HG02763 (cell line): ENCODE results near the gene C4orf50.

ENCODE experiments used
- ATAC-seq: cut with Tn5 transposase; IDR thresholded peaks from one replicate; pipeline ENCODE4 v1.9.1; 2021; ENCODE audit warnings: mild to moderate bottlenecking, moderate library complexity; ENCODE audit not compliant: unreplicated experiment

Gene C4orf50

DNA sequence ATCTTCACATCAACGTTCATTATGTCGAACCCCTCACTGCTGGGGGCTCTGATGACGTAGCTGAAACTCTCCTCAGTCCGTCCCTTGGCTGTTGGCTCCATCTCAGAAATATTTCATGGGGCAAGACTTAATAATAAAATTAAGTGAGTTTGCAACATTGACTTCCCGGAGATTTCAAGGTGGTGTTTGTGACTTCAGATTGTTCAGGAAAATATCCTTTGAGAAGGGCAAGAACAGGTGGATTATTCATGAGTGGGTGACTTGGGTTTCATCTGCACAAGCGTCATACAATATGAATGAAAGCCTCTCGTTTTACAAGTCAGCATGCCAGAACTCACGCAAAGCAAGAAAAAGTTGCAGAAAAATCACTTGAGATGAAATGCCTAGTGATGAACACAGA, at the start of gene C4orf50:
Gene C4orf50 (minus strand): TSS at position 101 of the 400 bp plus-strand sequence.
- ATAC-seq: no peak

DNA sequence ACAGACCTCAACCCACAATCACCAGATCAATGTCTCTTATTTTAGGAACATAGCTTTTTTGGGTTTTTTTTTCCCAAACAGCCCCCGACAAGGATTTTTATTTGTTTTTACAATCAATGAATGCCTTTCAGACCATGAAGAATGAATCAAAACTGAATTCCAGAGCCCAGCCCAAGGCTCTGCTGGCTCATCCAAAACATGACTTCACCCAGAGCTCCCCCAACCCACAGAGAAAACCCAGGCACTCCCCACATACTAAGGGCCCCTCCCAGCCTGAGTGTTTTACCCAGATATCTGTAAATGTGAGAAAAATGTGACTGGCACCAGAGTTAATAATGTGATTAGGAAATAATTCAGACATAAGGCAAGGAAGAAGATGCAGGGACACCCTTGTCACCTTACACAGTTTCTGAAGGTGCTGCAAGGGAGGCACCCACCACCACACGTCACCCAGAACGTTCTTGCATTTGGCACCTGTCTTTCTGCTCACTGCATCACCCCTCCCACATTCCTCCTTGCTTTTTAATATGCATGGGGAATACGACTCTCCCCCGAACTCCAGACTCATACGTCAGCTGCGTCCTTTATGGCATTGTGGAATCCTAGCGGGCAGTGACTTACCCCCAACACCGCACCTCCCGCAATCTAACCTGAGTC, 47.8 kb upstream of the C4orf50 start:
- ATAC-seq: no peak

DNA sequence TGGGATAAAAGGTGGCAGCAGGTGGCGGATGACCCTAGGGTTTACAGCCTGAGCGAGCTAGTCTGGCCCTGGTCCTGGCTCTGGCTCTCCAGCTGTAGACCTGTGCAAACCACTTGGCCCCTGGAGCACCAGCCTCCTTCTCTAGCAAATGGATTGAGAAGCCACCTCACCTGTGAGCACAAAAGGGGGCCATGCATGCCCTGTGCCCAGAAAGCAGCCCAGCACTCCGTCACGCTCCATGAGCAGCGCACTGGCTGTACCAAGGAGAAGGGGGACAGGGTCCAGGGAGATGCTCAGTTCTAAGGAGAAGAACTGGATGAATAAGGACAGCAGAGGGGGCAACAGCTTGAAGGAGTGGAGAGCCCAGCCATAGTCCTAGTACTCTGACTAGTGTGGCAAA, 46.9 kb upstream of the C4orf50 start:
- ATAC-seq: no peak

- no peak for ATAC-seq
Observed at GRCh38 chr4:6064383-6064782, 46.2 kb upstream of the C4orf50 start.

DNA sequence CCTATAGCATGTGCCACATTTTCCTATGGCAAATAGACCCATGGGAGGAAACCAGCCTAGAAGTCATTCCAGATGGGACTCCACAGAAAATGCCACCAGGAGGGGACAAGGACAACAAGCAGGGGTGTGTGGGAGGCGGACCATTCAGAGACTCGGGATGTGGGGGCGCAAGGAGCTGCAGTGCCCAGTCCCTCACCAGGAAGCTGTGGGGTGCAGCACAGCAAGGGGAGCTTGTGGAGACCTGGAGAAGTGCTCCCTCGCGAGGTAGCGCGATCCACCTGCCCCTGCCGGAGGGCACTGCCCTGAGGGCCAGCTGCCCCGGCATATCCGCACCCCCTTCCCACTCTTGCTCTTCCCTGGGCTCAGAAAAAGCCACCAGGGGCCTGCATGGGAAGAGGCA, 45.5 kb upstream of the C4orf50 start:
- ATAC-seq: no peak

DNA sequence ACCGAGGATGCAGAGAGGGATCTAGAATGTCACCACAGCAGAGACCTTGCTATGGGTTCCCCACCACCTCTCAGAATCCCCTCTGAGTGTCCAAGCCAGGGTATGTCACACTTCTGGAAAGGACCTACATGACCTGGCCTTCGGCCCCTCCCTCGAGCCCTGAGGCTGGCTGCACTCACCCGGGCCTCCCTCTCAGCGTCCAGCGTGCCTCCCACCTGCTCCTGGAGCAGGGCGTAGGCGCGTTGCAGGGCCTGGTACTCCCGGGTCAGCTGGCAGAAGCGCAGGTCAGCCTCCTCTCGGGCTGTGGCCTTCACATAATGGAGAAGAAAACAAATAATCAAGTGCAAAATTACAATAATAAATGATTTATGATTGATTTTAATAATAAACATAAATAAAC, 43.9 kb upstream of the C4orf50 start:
- no peak for ATAC-seq

GRCh38 chr4:6059375-6059805, 41.2 kb upstream of the C4orf50 start:
- ATAC-seq: no peak

- no peak for ATAC-seq
Observed at GRCh38 chr4:6058531-6059374, 40.5 kb upstream of the C4orf50 start.

DNA sequence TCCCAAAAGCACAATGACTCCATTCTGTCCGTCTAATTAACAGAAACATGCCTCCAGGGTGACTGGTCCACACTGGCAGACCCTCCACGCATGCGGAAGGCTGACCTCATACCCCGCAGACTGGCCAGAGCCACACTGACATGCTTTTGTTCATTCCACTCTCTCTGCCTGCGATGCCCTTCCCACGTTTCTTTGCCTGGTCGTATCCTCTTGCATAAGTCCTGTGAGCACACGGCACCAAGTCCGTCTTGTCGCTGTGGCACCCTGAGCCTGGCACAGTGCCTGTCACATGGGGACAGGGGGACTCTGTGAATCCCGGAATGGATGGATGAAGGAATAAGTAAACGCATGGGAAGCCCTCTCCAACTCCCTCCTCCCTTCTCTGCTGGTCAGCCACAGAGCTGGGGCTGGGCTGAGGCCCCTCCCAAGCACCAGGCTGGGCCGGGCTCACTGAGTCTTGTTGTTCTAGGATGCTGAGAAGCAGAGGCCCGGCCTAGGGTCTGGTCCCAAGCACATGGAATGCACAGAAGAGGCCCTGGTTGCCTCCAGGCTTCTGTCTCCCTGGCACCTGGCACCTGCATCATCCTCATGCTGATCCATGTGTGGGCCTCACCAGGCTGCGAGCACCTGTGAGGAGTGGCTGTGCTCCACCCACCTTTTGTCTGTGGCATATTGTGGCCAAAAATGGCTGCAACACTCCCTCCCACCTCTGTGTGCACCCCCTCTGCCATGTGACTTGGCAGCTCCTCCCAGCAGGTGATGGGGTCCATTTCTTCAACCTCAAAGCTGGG, 38.9 kb upstream of the C4orf50 start:
- no peak for ATAC-seq

- no peak for ATAC-seq
Observed at GRCh38 chr4:6055436-6055835, 37.2 kb upstream of the C4orf50 start.

- ATAC-seq: no peak
Observed at GRCh38 chr4:6055030-6055429, 36.8 kb upstream of the C4orf50 start.

DNA sequence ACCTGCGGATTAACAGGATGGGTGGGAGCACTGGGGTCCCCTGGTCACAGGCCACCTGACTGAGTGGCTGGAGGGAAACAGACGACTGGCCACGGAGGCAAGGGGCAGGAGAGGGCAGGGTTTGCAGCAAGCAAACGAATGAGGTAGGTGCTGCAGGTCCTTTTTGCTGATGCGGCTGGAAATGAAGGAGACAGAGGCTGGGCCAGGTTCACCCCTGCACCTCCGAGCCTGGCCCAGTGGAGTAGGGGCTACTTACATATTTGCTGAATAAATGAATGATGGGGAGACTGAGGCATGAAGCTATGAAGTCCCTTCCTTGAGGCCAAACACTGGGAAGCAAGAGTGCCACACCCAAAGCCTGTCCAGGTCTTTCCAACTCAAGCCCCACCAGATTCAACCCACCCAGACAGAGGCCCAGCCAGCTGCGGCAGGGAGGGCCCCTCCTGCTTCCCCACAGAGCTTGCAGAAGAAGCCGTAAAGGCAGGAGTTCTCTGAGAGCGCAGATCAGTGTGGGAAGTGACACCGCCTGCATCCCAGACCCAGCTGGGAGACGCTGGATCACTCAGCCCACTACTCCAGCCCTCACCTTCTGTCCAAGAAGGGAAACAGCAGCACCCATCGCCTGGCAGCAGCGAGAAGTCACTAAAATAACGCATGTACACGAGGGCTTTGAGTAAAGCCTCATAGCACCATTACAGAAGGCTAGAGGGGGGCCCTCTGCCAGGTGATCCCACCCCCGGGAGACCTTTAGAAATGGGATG, 36.1 kb upstream of the C4orf50 start:
- no peak for ATAC-seq

DNA sequence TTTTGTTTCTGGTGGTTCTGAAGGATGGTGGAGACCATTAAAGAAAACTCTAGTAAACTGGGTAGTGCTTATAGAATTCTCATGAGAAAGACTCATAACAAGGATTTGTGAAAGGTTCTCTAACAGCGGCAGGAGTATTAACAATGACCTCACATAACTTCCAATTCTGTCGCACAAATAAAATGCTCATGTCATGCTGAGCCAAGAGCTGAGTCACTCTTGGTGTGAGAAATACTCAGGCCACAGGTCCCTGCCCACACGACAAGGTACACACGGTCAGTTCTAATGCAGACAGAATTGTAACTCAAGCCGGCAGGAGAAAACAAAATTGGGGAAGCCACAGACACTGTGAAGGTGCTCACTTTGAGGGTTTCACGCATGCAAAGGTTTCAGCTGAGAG, 34.4 kb upstream of the C4orf50 start:
- no peak for ATAC-seq

- ATAC-seq: no peak
Observed at GRCh38 chr4:6050551-6050950, 32.3 kb upstream of the C4orf50 start.

GRCh38 chr4:6049985-6050384, 31.8 kb upstream of the C4orf50 start:
- ATAC-seq: no peak

DNA sequence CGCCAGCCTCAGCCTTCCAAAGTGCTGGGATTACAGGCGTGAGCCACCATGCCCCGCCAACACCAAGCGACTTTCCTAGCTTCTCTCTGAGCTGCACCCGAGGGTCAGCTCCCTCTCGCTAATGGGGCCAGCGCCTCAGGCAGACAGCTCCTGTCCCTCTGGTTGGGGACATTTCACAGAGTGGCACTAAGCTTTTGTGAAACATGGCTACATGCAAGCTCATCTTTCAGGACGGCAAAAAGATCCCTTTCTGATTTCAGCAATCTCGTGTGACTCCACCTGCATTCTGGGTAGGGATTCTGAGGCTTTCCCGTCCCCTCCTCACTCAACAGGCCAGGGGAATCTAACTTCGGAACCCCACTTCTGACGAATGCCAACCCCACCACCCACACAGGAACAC, 31.0 kb upstream of the C4orf50 start:
- no peak for ATAC-seq

DNA sequence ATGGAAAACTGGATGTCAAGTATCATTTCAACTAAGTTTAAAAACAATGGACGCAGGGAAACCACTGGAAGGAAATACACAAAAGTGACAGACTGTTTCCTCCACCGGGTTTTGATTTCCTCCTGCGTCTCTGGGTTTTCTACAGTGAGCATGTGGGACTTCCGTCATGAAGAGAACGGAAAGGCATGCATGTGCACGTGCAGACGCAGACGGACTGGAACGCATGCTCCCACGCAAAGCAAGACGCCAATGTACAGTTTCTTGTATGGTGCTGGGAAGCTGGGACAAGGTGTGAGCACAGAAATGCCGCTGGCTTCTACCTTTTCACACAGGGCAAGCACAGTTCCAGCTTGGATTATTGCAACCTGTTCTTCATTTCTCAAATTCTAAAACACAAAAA, 30.3 kb upstream of the C4orf50 start:
- no peak for ATAC-seq

- no peak for ATAC-seq
Observed at GRCh38 chr4:6047130-6047673, 29.0 kb upstream of the C4orf50 start.

DNA sequence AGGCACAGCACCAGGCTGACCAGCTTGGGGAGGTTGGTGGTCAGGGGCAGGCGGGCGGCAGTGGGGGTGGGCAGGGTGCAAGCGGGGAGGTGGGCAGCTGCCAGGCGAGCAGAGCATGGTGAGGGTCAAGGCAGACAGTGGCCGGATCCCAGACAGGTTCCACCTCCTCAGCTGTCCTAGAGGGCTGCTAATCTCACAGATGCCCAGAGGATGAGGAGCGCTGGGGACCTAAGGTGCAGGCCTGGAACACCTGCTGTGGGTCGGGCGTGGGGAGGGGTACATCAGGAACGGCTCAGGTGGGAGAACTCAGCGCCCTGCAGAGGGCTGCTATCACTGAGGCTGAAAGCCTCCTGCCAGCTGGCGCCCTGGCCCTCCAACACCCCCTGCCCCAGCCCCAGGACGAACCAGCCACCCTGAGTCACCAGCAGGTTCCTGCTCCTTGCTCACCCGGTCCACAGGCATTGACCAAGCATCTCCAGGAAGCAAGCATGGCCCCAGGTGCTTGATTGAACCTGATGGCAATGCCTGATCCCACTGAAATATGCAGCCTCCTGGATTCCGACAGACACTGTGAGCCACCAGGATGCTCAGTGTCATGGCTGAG, 28.4 kb upstream of the C4orf50 start:
- no peak for ATAC-seq

GRCh38 chr4:6044805-6045204, 26.6 kb upstream of the C4orf50 start:
- ATAC-seq: no peak
